Liver (tissue), 9 donors: Measurements from ENCODE around the gene ZNF528. TPM values are rescaled to one million over a fixed set of nuclear protein-coding genes. Genes with fewer than 3 reads are reported as not detected.

Experiments used
- DNase-seq: peaks from one replicate; pipeline ENCODE4 v3.0.0-alpha.2; 2017; ENCODE audit warnings: low spot score
- H3K27ac ChIP-seq, 2 donors: one replicate each; pipeline ENCODE4 v1.7.0; 2013; ENCODE audit warnings: inconsistent platforms in 2 of 2, low read length in 2 of 2, control low read depth in 1 of 2, low read depth in 1 of 2, mild to moderate bottlenecking in 1 of 2
- H3K27me3 ChIP-seq, 4 donors: one replicate each; pipeline versions ENCODE4 v1.6.1 to v1.7.0; 2013; ENCODE audit warnings: low read length in 3 of 4, inconsistent platforms in 1 of 4, mild to moderate bottlenecking in 1 of 4, moderate library complexity in 1 of 4; ENCODE audit not compliant: control insufficient read depth in 4 of 4, insufficient read depth in 4 of 4
- H3K36me3 ChIP-seq, 4 donors: one replicate each; pipeline versions ENCODE4 v1.6.1 to v1.7.0; 2013; ENCODE audit warnings: low read length in 3 of 4, mild to moderate bottlenecking in 3 of 4, low read depth in 1 of 4, moderate library complexity in 1 of 4; ENCODE audit not compliant: control insufficient read depth in 4 of 4, insufficient read depth in 3 of 4
- H3K4me1 ChIP-seq, 4 donors: one replicate each; pipeline versions ENCODE4 v1.6.1 to v1.7.0; 2013; ENCODE audit warnings: low read length in 3 of 4, mild to moderate bottlenecking in 3 of 4, moderate library complexity in 1 of 4; ENCODE audit not compliant: control insufficient read depth in 4 of 4, insufficient read depth in 4 of 4
- H3K4me3 ChIP-seq, 3 donors: one replicate each; pipeline versions ENCODE4 v1.6.1 to v1.7.0; 2013; ENCODE audit warnings: low read length in 3 of 3, control low read depth in 1 of 3, low read depth in 1 of 3, mild to moderate bottlenecking in 1 of 3
- H3K9ac ChIP-seq, 2 donors: one replicate each; pipeline ENCODE4 v1.7.0; 2013; ENCODE audit warnings: low read length in 2 of 2, mild to moderate bottlenecking in 2 of 2, moderate library complexity in 2 of 2, control low read depth in 1 of 2, low read depth in 1 of 2
- H3K9me3 ChIP-seq, 4 donors: one replicate each; pipeline versions ENCODE4 v1.6.1 to v1.7.0; 2013; ENCODE audit warnings: low read length in 3 of 4; ENCODE audit not compliant: control insufficient read depth in 4 of 4
- ATF3 ChIP-seq: IDR thresholded peaks from 2 replicates; pipeline ENCODE4 v1.6.1; 2016; ENCODE audit warnings: antibody characterized with exemption
- CTCF ChIP-seq: fragments of 150-350 bp; IDR thresholded peaks from 2 replicates; pipeline ENCODE4 v1.5.1; 2017; ENCODE audit warnings: improper control_type of control experiment, low read depth, low read length; ENCODE audit not compliant: missing input control
- EGR1 ChIP-seq, 2 donors: IDR thresholded peaks; 2 replicates each; pipeline ENCODE4 v1.6.1; 2016 to 2018; ENCODE audit warnings: antibody characterized with exemption in 2 of 2, low read depth in 2 of 2
- FOXA2 ChIP-seq: IDR thresholded peaks from 2 replicates; pipeline ENCODE4 v1.6.1; 2016; ENCODE audit warnings: antibody characterized with exemption
- GABPA ChIP-seq, 2 donors: IDR thresholded peaks in 1 of 2; conservative IDR thresholded peaks in 1 of 2; 2 replicates each; pipeline ENCODE4 v1.6.1; 2016; ENCODE audit warnings: antibody characterized with exemption in 2 of 2, mild to moderate bottlenecking in 1 of 2, moderate library complexity in 1 of 2
- HNF4A ChIP-seq, 2 donors: conservative IDR thresholded peaks; 2 replicates each; pipeline ENCODE4 v1.6.1; 2016; ENCODE audit warnings: antibody characterized with exemption in 2 of 2, mild to moderate bottlenecking in 2 of 2
- JUND ChIP-seq, 2 donors: IDR thresholded peaks; 2 replicates each; pipeline ENCODE4 v1.6.1; 2016; ENCODE audit warnings: antibody characterized with exemption in 2 of 2
- NR2F2 ChIP-seq: IDR thresholded peaks from 2 replicates; pipeline ENCODE4 v1.6.1; 2016; ENCODE audit warnings: antibody characterized with exemption
- REST ChIP-seq: IDR thresholded peaks from 2 replicates; pipeline ENCODE4 v1.6.1; 2016; ENCODE audit warnings: antibody characterized with exemption, mild to moderate bottlenecking
- RXRA ChIP-seq, 2 donors: IDR thresholded peaks; 2 replicates each; pipeline ENCODE4 v1.6.1; 2017 to 2018; ENCODE audit warnings: antibody characterized with exemption in 2 of 2, mild to moderate bottlenecking in 1 of 2
- TAF1 ChIP-seq: conservative IDR thresholded peaks from 2 replicates; pipeline ENCODE4 v1.6.1; 2016; ENCODE audit warnings: antibody characterized with exemption, mild to moderate bottlenecking
- YY1 ChIP-seq: IDR thresholded peaks from 2 replicates; pipeline ENCODE4 v1.6.1; 2016; ENCODE audit warnings: antibody characterized with exemption, mild to moderate bottlenecking
- WGBS: extraction: QIAGEN DNeasy Blood & Tissue Kit; methylation state at CpG from one replicate; pipeline ENCODE4 v1.1.7; 2013; 5-methylcytosine and 5-hydroxymethylcytosine counted together
- polyA plus RNA-seq, 2 donors: library from polyadenylated mRNA; stranded (reverse) in 1 of 2; unstranded in 1 of 2; fragments of 200-250 nt in 1 of 2; fragments of >200 nt in 1 of 2; fragmentation: Nextera tagmentation in 1 of 2; extraction: Ambion mirVana in 1 of 2; gene quantifications; one replicate each; pipeline versions ENCODE4 v1.2.1 to v1.2.3, GENCODE V29; 2013 to 2015
- total RNA-seq, 2 donors: library from RNA; depleted of rRNA; stranded (reverse); fragments of >200 nt; gene quantifications; one replicate each; pipeline ENCODE4 v1.2.3, GENCODE V29; 2014
- TF ChIP-seq, protein P1 (sequence below): IDR thresholded peaks from 2 replicates; pipeline ENCODE4 v1.6.1; 2016; ENCODE audit warnings: antibody characterized with exemption
- donor health status: healthy.
- donor health status: healthy.
- donor health status: healthy.
- donor health status: healthy.
- donor health status: healthy.

ZNF528 gene
- total and polyA plus RNA-seq, 4 donors: 0.82 to 5.5 (median 3.0) TPM

DNA sequence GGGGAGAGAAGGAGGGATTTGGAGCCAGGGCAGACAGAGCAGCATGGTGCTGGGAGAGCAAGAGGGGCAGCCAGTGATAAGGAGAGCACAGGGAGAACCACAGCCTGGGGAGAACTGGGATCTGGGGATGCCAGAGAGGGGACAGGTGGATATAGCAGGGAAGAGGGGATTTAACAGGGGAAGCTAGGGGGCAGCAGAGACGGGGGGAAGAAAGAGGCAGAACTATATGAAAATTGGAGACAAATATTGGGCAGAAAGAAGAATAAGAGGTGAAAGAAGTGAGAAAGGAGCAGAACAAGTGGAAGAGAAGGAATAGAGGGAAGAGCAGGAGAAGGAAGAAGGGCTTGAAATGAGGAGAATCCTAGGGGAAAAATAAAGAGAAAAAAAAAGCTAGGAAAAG, 6.5 kb upstream of the ZNF528 start:
- H3K27me3 ChIP-seq: no peaks in the 10 kb centered on the region
- H3K4me1 ChIP-seq: no peaks in the 10 kb centered on the region
- H3K9me3 ChIP-seq: peaks cover 17 to 45% (median 33%) of the 10 kb centered on the region in 4 donors
- TF ChIP-seq, protein P1, sequence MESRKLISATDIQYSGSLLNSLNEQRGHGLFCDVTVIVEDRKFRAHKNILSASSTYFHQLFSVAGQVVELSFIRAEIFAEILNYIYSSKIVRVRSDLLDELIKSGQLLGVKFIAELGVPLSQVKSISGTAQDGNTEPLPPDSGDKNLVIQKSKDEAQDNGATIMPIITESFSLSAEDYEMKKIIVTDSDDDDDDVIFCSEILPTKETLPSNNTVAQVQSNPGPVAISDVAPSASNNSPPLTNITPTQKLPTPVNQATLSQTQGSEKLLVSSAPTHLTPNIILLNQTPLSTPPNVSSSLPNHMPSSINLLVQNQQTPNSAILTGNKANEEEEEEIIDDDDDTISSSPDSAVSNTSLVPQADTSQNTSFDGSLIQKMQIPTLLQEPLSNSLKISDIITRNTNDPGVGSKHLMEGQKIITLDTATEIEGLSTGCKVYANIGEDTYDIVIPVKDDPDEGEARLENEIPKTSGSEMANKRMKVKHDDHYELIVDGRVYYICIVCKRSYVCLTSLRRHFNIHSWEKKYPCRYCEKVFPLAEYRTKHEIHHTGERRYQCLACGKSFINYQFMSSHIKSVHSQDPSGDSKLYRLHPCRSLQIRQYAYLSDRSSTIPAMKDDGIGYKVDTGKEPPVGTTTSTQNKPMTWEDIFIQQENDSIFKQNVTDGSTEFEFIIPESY: no peak
- TF ChIP-seq REST: no peak
- no peak for TF ChIP-seq YY1
- no peak for TF ChIP-seq CTCF
- TF ChIP-seq HNF4A (conservative IDR thresholded peaks at IDR 0.05): no peak
- TF ChIP-seq ATF3: no peak
- TF ChIP-seq JUND (IDR thresholded peaks at IDR 0.05): no peak
- no peak for TF ChIP-seq FOXA2
- TF ChIP-seq TAF1: no peak
- TF ChIP-seq RXRA (IDR thresholded peaks at IDR 0.05): no peak
- no peak for TF ChIP-seq NR2F2
- no peak for TF ChIP-seq EGR1 (IDR thresholded peaks at IDR 0.05; ENCODE audit: low read depth in 2 of 2)
- H3K36me3 ChIP-seq: peaks cover 3 to 5% (median 4%) of the 10 kb centered on the region in 4 donors
- no peak overlapping the region for H3K4me3 ChIP-seq
- no peak for DNase-seq
- H3K27ac ChIP-seq: no peak overlapping the region
- no peak overlapping the region for H3K9ac ChIP-seq
- 67% methylated on average over 1 of the region's 1 CpG for WGBS

DNA sequence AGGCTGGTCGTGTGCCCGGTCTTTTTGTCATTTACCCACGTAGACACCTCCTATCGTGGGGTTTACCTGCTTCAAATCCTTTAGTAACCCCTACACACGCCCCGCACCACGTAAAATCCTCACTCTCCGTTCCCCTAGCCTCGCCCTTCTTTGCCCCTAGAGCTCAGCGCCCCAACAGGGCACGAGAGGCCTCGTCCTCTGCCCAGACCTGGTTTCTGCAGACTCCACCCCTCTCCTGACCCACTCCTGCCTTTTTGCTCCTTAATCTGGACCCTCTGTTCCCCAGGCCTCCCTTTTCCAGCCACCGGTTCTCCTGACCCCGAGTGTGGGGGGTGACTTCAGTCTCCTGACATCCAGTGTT, 412 bp downstream of the ZNF528 start:
- Histone ChIP-seq H3K27ac (peak overlapping the region in 1 of 2 donors; percentile 42), H3K4me3 (peak overlapping the region; percentile 66 to 87 (median 76)), H3K36me3 (peaks cover 2 to 34% (median 29%) of the 10 kb centered on the region in 4 donors), H3K9me3 (peaks cover 10 to 53% (median 28%) of the 10 kb centered on the region in 4 donors), H3K27me3 (no peaks in the 10 kb centered on the region), H3K4me1 (peaks cover 0 to 12% (median 9%) of the 10 kb centered on the region in 4 donors), H3K9ac (peak overlapping the region in 1 of 2 donors; percentile 1)
- WGBS: 7% methylated on average over 14 of the region's 14 CpGs
- no peak for DNase-seq
- no peak for TF ChIP-seq GABPA (IDR thresholded peaks at IDR 0.05 in 1 of 2, conservative IDR thresholded peaks at IDR 0.05 in 1 of 2)
